GM10266 (cell line): ENCODE data around the gene HOXA9.

Experiments used
- DNase-seq: peaks from one replicate; pipeline ENCODE4 v3.0.0; 2012; ENCODE audit errors: extremely low spot score
- TF ChIP-seq, protein P1 (sequence below): IDR thresholded peaks from 2 replicates; pipeline ENCODE4 v1.5.1; 2012; ENCODE audit warnings: mild to moderate bottlenecking, low read depth; ENCODE audit not compliant: control insufficient read depth, insufficient read depth; ENCODE audit errors: missing control alignments

The HOXA9 gene

DNA sequence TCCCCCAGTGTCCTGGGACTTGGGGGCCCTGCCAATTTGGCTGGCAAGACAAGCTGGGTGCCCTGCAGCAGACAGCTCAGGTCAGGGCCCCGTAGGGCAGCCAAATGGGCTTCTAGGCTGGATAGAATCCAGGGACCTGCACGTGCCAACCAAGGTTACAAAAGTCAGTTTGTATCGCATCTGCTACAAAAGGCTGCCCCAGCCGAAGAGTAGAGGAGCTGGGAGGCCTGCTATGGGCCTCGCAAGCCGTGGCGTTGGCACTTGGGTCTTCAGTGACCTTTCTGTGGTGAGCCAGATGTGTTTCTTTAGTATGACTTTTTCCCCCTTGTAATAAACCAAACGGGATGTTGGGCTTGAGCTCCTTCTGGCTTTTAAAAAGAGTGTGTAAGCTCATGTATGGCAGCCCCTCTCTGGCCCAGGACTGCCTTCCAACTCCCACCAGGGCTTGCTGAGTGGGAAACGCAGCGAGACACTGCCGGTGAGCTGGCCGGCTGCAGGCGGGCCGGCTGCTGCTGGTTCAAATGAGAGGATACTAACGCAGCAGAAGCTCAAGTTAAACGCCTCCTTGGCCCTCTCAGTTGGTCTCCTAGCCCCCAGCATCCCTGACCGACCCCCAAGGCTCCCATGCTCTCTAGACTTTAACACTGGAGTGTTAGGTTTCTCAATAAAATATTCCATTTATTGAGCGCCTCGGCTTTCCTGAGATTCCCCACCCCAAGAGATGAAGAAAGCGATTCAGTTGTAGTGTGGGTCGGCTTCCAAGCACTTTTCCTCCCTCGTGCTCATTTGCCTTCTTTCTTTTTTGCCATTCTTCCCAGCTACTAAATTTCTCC, 11.8 kb upstream of the HOXA9 start:
- TF ChIP-seq, protein P1, sequence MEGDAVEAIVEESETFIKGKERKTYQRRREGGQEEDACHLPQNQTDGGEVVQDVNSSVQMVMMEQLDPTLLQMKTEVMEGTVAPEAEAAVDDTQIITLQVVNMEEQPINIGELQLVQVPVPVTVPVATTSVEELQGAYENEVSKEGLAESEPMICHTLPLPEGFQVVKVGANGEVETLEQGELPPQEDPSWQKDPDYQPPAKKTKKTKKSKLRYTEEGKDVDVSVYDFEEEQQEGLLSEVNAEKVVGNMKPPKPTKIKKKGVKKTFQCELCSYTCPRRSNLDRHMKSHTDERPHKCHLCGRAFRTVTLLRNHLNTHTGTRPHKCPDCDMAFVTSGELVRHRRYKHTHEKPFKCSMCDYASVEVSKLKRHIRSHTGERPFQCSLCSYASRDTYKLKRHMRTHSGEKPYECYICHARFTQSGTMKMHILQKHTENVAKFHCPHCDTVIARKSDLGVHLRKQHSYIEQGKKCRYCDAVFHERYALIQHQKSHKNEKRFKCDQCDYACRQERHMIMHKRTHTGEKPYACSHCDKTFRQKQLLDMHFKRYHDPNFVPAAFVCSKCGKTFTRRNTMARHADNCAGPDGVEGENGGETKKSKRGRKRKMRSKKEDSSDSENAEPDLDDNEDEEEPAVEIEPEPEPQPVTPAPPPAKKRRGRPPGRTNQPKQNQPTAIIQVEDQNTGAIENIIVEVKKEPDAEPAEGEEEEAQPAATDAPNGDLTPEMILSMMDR, result no peak
- no peak for DNase-seq

DNA sequence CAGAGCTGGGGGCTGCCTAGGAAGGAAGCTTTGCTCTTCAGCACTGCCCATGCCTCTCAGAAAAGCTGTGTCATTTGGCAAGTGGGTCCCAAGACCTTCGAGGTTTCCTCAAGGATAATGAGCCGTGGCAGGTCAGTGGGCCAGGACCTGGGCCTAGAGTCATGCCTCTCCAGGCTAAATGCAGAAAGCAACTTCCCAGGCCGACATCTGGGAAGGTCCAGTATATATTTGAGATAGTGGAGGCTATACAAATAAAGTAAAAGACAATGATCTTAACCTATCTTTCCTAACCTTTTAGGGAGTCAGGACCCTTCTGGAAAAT, 11.1 kb upstream of the HOXA9 start:
- TF ChIP-seq, protein P1, result no peak
- no peak for DNase-seq

DNA sequence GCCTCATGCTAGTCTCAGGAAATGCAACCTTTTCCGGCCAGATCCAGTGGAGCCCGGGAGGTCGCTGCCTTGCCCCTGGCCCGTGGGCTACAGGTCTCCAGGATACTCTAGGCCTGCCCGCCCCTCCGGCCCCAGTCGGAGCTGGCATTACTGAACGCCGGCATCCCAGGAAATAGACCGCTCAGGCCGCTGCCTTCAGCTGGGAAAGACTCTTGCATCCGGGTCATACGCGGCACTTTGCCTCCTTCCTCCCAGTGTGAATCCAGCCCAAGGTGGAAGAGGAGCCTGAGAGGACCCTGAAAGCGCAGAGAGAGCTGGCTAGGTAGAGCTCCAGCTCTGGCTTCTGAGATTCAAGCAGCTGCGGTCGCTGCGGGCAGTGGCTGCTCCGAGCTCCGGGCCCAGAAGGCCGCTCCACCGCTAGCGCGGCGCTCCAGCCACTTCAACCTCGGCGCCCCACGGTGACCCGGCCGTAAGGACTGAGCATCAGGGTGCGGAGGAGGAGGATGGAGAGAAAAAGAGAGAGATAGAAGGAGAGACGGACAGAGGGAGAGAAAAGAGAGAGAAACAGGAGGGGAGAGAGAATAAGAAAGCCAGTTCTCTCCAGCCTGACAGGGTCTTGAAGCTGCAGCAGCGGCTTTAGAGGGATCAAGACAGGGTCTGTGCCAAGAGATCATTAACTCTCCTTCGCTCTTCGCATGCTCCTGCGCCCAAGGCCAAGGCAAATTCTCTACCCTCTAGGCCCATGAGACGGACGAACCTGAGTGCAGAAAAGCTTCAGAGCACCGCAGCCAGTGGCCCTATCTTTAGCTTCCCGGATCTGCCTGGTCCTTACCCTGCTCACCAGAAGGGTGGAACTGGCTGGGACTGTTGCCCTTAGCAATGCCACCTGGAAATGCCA, 10.5 kb upstream of the HOXA9 start:
- no peak for DNase-seq

DNA sequence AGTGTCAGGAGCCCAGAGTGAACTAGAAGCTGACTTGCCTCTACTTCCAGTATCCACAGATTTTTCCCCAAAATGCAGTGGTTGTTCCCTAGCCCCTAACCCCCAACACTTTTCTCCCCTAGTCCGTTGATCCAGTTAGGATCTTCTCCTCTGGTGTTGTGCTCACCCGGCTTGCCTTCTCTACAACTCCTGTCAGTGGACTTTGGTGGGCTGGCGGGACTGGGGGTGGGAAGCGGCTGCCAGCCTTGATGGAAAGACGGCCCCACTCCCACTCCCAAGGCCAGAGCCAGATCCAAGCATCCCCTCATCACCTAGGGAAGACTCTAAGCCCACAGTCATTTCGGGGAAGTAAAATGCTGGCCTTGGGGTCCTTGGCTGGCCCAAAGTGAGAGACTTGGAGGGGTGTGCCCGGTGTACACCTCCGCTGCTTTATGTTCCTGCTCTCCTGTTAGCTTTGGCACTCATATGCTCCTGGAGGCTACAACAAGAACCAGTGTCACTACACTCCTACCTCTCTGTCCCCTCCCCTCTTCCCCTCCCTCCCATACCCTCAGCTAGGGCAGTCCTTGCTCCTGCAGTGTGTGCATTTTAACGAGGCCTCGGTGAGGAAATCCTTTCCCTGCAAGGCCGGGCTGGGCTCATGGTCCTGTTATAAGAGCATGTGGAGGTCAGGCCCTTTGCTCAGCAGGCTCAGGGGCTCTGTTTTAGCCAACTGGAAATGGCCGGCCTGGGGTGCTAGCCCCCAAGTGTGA, 9.7 kb upstream of the HOXA9 start:
- TF ChIP-seq, protein P1, result no peak
- DNase-seq, result no peak

More for the DNA sequence above, 10.5 kb upstream of the HOXA9 start:
- TF ChIP-seq, protein P1, result no peak

DNA sequence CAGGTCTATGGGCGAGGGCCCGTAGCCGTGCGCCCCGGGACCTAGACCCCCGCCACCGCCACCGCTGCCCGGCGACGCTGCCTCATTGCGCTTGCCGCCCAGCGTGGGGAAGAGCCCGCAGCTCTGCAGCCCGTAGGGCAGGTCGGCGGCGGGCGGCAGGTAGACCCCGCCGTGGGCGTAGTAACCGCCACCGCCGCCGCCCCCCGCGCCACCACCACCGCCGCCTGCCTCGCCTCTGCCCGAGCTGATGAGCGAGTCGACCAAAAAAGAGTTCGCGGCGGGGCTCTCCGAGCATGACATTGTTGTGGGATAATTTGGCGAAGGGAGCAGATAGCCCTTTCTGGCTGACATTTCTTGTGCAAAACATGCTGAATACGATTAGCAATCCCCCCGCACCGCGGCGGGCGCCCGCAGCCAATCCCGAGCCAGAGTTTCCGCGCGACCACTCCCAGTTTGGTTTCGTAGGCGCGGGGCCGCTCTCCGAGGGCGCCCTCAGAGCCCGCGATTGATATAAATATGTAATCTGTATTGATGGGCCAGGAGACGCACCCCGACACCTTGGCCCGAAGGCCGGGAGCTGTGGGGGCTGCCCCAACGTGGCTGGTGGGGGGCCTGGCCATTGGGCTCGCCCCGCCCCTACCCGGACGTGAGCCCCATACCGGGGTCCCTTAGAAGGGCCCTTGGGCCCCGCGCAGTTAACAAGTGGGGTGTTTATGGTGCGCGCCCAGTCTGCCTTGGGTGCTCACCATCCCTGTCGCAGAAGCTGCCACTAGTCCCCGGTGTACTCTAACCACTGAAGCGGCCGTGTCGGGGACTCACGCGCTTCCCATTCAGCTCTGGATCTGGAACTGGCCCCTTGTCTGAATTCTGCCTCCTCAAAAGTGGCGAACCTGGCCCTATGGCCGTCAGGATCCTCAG, 8.9 kb upstream of the HOXA9 start, which contains the start of gene HOXA10:
Gene HOXA10 (minus strand): TSS at position 365 of the 918 bp plus-strand sequence. CDS start 14 bp downstream, at position 351.
- DNase-seq, result no peak
- TF ChIP-seq, protein P1, result no peak

DNA sequence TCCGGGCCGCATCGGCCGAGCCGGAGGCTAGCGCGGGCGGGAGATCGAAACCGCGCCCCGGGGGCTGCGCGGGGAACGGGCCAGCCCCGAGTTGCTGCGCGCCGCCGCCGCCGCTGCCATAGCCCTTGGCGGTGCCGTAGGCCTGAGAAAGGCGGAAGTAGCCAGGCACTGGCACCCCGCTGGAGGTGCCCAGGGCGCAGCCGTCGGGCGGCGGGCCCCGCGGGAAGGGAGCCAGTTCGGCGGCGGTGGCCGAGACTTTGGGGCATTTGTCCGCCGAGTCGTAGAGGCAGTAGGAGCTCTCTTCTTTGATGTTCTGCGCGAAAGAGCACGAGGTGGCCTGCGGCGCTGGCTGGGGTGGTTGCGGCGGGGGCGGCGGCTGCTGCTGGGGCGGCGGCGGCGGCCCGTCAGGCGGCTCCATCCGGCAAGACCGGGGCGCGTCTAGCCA, 8.2 kb upstream of the HOXA9 start:
- TF ChIP-seq, protein P1, result no peak
- no peak for DNase-seq
